ENCODE data around the gene TNFSF13. TPM values are rescaled to one million over a fixed set of nuclear protein-coding genes. Genes with fewer than 3 reads are reported as not detected.

Gene TNFSF13
- total RNA-seq, 1 donor from 2014 or later, result 1.7 TPM

DNA sequence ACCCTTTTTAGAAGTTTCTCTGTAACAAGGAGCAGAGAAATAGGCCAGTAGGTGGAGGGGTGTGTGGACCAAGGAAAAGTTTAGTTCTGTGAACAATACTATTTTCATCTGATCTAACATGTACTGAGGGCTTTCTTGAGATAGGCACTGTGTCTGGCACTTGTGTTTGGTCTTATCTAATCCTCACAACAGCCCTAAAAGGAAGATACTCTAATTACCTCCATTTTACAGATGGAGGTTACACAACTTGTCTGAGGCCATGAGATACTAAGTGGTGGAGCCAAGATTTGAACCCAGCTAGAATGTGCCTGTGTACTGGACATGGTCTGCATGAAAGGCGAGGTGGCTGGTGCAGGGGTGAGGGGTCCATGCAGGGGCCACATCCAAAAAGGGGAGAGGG, 5.2 kb upstream of the TNFSF13 start:
- Mint-ChIP-seq H3K27me3 (ENCODE audit: low read depth) (no peaks in the 10 kb centered on the region), H3K4me1 (ENCODE audit: low read depth) (peaks cover 17% of the 10 kb centered on the region), H3K27ac (ENCODE audit: unreplicated experiment) (no peak overlapping the region), H3K36me3 (ENCODE audit: low read depth) (peaks cover 6% of the 10 kb centered on the region), H3K4me3 (ENCODE audit: unreplicated experiment) (no peak overlapping the region), H3K9me3 (ENCODE audit: low read depth) (no peaks in the 10 kb centered on the region)
- TF ChIP-seq, protein P1, sequence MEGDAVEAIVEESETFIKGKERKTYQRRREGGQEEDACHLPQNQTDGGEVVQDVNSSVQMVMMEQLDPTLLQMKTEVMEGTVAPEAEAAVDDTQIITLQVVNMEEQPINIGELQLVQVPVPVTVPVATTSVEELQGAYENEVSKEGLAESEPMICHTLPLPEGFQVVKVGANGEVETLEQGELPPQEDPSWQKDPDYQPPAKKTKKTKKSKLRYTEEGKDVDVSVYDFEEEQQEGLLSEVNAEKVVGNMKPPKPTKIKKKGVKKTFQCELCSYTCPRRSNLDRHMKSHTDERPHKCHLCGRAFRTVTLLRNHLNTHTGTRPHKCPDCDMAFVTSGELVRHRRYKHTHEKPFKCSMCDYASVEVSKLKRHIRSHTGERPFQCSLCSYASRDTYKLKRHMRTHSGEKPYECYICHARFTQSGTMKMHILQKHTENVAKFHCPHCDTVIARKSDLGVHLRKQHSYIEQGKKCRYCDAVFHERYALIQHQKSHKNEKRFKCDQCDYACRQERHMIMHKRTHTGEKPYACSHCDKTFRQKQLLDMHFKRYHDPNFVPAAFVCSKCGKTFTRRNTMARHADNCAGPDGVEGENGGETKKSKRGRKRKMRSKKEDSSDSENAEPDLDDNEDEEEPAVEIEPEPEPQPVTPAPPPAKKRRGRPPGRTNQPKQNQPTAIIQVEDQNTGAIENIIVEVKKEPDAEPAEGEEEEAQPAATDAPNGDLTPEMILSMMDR (IDR thresholded peaks at IDR 0.05), result no peak
- no peak for DNase-seq (ENCODE audit: low spot score)

DNA sequence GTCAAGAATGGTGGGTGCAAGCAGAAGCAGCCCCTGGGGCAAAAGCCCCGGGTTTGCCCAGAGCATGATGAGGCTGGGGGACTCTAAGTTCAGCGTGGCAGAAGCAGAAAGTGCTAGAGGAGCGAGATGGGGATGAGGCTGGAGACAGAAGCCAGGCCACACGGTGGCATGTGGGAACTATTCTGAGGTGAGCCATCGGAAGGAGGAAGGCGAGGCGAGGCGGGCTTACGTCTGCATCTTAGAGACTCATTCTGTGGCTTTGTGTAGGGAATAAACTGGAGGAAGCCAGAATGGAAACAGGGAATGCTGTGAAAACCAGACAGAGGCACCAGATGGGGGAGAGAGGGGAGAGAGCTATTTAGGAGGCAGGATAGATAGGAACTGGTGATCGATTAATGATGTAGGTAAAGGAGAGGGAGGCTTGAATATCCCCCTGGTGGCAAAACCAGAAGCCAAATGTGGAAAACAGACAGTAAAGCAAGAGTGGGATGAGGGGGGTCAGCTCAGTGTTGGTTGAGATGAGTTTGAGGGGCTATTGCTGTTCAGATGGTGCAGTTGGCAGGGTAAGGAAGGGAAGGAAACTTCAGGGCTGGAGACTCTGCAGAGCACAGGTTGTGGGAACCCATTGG, 3.1 kb upstream of the TNFSF13 start:
- TF ChIP-seq, protein P1 (IDR thresholded peaks at IDR 0.05), result peak; percentile 42
- H3K36me3 Mint-ChIP-seq (ENCODE audit: low read depth), result peaks cover 6% of the 10 kb centered on the region
- no peak overlapping the region for H3K27ac Mint-ChIP-seq (ENCODE audit: unreplicated experiment)
- H3K4me1 Mint-ChIP-seq (ENCODE audit: low read depth), result peaks cover 19% of the 10 kb centered on the region
- DNase-seq (ENCODE audit: low spot score), result no peak
- H3K9me3 Mint-ChIP-seq (ENCODE audit: low read depth), result no peaks in the 10 kb centered on the region
- no peak overlapping the region for H3K4me3 Mint-ChIP-seq (ENCODE audit: unreplicated experiment)
- H3K27me3 Mint-ChIP-seq (ENCODE audit: low read depth), result no peaks in the 10 kb centered on the region

DNA sequence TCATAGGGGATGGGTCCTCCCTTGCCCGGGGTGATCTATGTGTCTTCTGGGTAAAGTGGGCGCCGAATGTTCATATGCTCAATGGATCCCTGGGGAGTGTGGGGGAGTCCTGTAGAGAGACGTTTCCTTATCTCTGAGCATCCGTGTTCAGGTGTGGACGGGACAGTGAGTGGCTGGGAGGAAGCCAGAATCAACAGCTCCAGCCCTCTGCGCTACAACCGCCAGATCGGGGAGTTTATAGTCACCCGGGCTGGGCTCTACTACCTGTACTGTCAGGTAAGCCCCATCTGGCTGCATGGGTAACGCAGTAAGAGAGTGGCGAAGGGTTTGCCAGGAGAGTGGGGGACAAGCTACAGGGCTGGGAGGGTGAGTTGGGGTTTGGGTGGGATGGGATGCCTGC, 1.9 kb upstream of the TNFSF13 start:
- Mint-ChIP-seq H3K9me3 (ENCODE audit: low read depth) (no peaks in the 10 kb centered on the region), H3K27me3 (ENCODE audit: low read depth) (no peaks in the 10 kb centered on the region), H3K36me3 (ENCODE audit: low read depth) (peaks cover 2% of the 10 kb centered on the region), H3K4me1 (ENCODE audit: low read depth) (peaks cover 24% of the 10 kb centered on the region), H3K4me3 (ENCODE audit: unreplicated experiment) (no peak overlapping the region), H3K27ac (ENCODE audit: unreplicated experiment) (no peak overlapping the region)
- TF ChIP-seq, protein P1 (IDR thresholded peaks at IDR 0.05), result no peak
- no peak for DNase-seq (ENCODE audit: low spot score)

DNA sequence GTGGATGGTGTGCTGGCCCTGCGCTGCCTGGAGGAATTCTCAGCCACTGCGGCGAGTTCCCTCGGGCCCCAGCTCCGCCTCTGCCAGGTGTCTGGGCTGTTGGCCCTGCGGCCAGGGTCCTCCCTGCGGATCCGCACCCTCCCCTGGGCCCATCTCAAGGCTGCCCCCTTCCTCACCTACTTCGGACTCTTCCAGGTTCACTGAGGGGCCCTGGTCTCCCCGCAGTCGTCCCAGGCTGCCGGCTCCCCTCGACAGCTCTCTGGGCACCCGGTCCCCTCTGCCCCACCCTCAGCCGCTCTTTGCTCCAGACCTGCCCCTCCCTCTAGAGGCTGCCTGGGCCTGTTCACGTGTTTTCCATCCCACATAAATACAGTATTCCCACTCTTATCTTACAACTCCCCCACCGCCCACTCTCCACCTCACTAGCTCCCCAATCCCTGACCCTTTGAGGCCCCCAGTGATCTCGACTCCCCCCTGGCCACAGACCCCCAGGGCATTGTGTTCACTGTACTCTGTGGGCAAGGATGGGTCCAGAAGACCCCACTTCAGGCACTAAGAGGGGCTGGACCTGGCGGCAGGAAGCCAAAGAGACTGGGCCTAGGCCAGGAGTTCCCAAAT, 1.3 kb upstream of the TNFSF13 start:
- peaks cover 2% of the 10 kb centered on the region for H3K36me3 Mint-ChIP-seq (ENCODE audit: low read depth)
- no peaks in the 10 kb centered on the region for H3K9me3 Mint-ChIP-seq (ENCODE audit: low read depth)
- no peaks in the 10 kb centered on the region for H3K27me3 Mint-ChIP-seq (ENCODE audit: low read depth)
- no peak overlapping the region for H3K4me3 Mint-ChIP-seq (ENCODE audit: unreplicated experiment)
- TF ChIP-seq, protein P1 (IDR thresholded peaks at IDR 0.05), result no peak
- no peak for DNase-seq (ENCODE audit: low spot score)
- no peak overlapping the region for H3K27ac Mint-ChIP-seq (ENCODE audit: unreplicated experiment)
- peaks cover 24% of the 10 kb centered on the region for H3K4me1 Mint-ChIP-seq (ENCODE audit: low read depth)

DNA sequence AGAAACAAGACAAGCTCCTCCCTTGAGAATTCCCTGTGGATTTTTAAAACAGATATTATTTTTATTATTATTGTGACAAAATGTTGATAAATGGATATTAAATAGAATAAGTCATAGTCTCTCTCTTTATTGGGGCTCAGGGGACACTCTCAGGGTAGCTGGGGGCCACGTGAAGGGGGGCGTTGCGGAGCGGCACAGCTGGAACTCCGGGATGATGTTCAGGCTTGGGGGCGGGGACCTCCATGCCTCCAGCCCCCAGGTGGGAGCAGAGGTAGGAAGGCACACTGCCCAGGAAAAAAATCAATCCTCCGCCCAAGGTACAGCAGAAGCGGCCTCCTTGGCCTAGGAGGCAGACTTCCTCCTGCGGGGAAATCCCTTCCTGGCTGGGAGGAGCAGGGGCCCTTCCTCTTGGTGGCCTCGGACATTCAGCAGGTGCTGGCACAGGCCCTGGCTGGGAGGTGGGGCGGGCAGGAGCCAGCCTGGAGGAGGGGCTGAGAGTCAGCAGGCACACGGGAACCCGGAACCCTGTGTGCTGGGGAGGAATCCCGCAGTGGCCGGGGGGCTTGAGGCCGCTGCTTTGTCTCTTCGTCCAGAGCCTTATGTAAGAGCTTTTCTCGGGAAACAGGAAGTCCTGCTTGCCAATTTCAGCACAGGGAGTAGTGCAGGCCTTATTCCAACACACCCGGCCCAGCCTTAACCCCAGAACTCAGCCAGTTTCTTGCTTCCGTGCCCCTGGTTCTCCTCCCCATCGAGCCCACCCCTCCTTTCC, 591 bp upstream of the TNFSF13 start:
- Mint-ChIP-seq H3K36me3 (ENCODE audit: low read depth) (peaks cover 2% of the 10 kb centered on the region), H3K9me3 (ENCODE audit: low read depth) (no peaks in the 10 kb centered on the region), H3K27me3 (ENCODE audit: low read depth) (no peaks in the 10 kb centered on the region), H3K4me1 (ENCODE audit: low read depth) (peaks cover 31% of the 10 kb centered on the region), H3K27ac (ENCODE audit: unreplicated experiment) (peak overlapping the region; percentile 92), H3K4me3 (ENCODE audit: unreplicated experiment) (peak overlapping the region; percentile 35)
- no peak for DNase-seq (ENCODE audit: low spot score)
- TF ChIP-seq, protein P1 (IDR thresholded peaks at IDR 0.05), result no peak

Data from chondrocyte (in vitro differentiated cells).